ENCODE measurements around the gene UHMK1.

DNA sequence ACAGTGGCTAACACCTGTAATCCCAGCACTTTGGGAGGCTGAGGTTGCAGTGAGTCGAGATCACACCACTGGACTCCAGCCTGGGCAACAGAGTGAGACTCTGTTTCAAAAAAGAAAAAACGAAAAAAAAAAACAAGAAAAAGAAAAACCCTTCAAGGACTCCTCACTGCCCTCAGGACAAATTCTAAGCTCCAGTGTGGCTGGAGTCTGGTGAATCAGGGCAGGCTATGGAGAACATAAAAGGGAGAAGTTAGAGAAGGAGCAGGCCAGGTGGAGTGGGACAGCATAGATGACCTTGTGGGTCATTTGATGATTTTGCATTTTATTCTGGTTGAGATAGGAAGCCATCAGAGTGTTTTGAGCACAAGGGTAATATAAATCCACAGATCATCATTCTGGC is 51.4 kb downstream of the UHMK1 start:
- TF ChIP-seq EZH2 (IDR thresholded peaks at IDR 0.05) = no peak
- TF ChIP-seq POLR2AphosphoS5 (IDR thresholded peaks at IDR 0.05; ENCODE audit: borderline replicate concordance, low read depth, low read length) = no peak

All from SK-N-MC (cell line).